Neural cell (in vitro differentiated cells): Measurements from ENCODE around the gene COL5A1. TPM values are rescaled to one million over a fixed set of nuclear protein-coding genes. Genes with fewer than 3 reads are reported as not detected.

Experiments
- H2AFZ ChIP-seq: fragments of 200-600, 300-800 bp; sonication (generic), shearing (Covaris generic); 2 replicates; pipeline ENCODE4 v1.6.0; 2014; ENCODE audit warnings: low read depth, mild to moderate bottlenecking, antibody characterized with exemption, low read length, moderate library complexity
- H3F3A ChIP-seq: fragments of 200-600 bp; shearing (Covaris generic); 2 replicates; pipeline ENCODE4 v1.6.1; 2016; ENCODE audit warnings: mild to moderate bottlenecking, moderate library complexity, mixed read lengths, antibody characterized with exemption, low read length; ENCODE audit not compliant: insufficient read depth, poor library complexity, severe bottlenecking
- H3K27ac ChIP-seq: fragments of 200-600, 300-800 bp; sonication (generic), shearing (Covaris generic); 2 replicates; pipeline ENCODE4 v1.5.1; 2014; ENCODE audit warnings: mild to moderate bottlenecking, low read length, moderate library complexity
- H3K27me3 ChIP-seq: fragments of 300-800, 200-600 bp; sonication (generic), shearing (Covaris generic); 2 replicates; pipeline ENCODE4 v1.6.0; 2014; ENCODE audit warnings: mild to moderate bottlenecking, low read depth, low read length, moderate library complexity; ENCODE audit not compliant: insufficient read depth
- H3K36me3 ChIP-seq: fragments of 300-800, 200-600 bp; sonication (generic), shearing (Covaris generic); 2 replicates; pipeline ENCODE4 v1.5.1; 2014; ENCODE audit warnings: mild to moderate bottlenecking, antibody characterized with exemption, low read length, moderate library complexity; ENCODE audit not compliant: insufficient read depth
- H3K4me2 ChIP-seq: fragments of 300-800, 200-600 bp; sonication (generic), shearing (Covaris generic); 2 replicates; pipeline ENCODE4 v1.6.0; 2014; ENCODE audit warnings: mild to moderate bottlenecking, low read length
- H3K4me3 ChIP-seq: fragments of 300-800, 200-600 bp; sonication (generic), shearing (Covaris generic); 2 replicates; pipeline ENCODE4 v1.5.1; 2014; ENCODE audit warnings: mild to moderate bottlenecking, low read length, moderate library complexity
- H3K79me2 ChIP-seq: fragments of 200-600 bp; shearing (Covaris generic); replicated peaks from 2 replicates; pipeline ENCODE4 v1.6.0; 2014; ENCODE audit warnings: mild to moderate bottlenecking, low read length, moderate library complexity; ENCODE audit not compliant: insufficient read depth
- H3K9ac ChIP-seq: fragments of 300-800, 200-600 bp; sonication (generic), shearing (Covaris generic); 2 replicates; pipeline ENCODE4 v1.6.1; 2016; ENCODE audit warnings: mild to moderate bottlenecking, low read length, mixed read lengths
- H3K9me2 ChIP-seq: fragments of 200-600 bp; shearing (Covaris generic); 2 replicates; pipeline ENCODE4 v1.6.1; 2016; ENCODE audit warnings: mild to moderate bottlenecking, low read length, mixed read lengths; ENCODE audit not compliant: insufficient read depth
- H3K9me3 ChIP-seq: fragments of 200-600, 300-800 bp; sonication (generic), shearing (Covaris generic); 2 replicates; pipeline ENCODE4 v1.6.1; 2016; ENCODE audit warnings: mild to moderate bottlenecking, mixed run types, low read length, moderate library complexity, mixed read lengths
- H4K20me1 ChIP-seq: fragments of 200-600 bp; shearing (Covaris generic); 2 replicates; pipeline ENCODE4 v1.6.1; 2016; ENCODE audit warnings: mild to moderate bottlenecking, mixed run types; ENCODE audit not compliant: insufficient read depth
- CTCF ChIP-seq: fragments of 450-650 bp; IDR thresholded peaks from 2 replicates; pipeline ENCODE4 v1.5.1; 2014; ENCODE audit warnings: antibody characterized with exemption, mild to moderate bottlenecking, moderate library complexity; ENCODE audit not compliant: poor library complexity, severe bottlenecking
- EZH2 ChIP-seq: fragments of 200-600, 300-800 bp; shearing (Covaris generic), sonication (generic); IDR thresholded peaks from 2 replicates; pipeline ENCODE4 v1.6.1; 2014; ENCODE audit warnings: antibody characterized with exemption, low read length, borderline replicate concordance, mild to moderate bottlenecking; ENCODE audit not compliant: insufficient read depth, poor library complexity, severe bottlenecking
- MXI1 ChIP-seq: fragments of 450-650 bp; conservative IDR thresholded peaks from 2 replicates; pipeline ENCODE4 v1.6.1; 2014; ENCODE audit warnings: antibody characterized with exemption, mild to moderate bottlenecking; ENCODE audit not compliant: poor library complexity, severe bottlenecking
- POLR2AphosphoS5 ChIP-seq: IDR thresholded peaks from 2 replicates; pipeline ENCODE4 v1.6.1; 2012
- RAD21 ChIP-seq: fragments of 450-650 bp; conservative IDR thresholded peaks from 2 replicates; pipeline ENCODE4 v1.6.1; 2014; ENCODE audit warnings: antibody characterized with exemption, mild to moderate bottlenecking, moderate library complexity
- REST ChIP-seq: IDR thresholded peaks from 2 replicates; pipeline ENCODE4 v1.6.1; 2012; ENCODE audit warnings: borderline replicate concordance
- SMC3 ChIP-seq: fragments of 450-650 bp; conservative IDR thresholded peaks from 2 replicates; pipeline ENCODE4 v1.6.1; 2014; ENCODE audit warnings: antibody characterized with exemption, mild to moderate bottlenecking, moderate library complexity; ENCODE audit not compliant: poor library complexity
- TAF1 ChIP-seq: IDR thresholded peaks from 2 replicates; pipeline ENCODE4 v1.6.1; 2012; ENCODE audit warnings: low read depth
- polyA plus RNA-seq: library from polyadenylated mRNA; depleted of rRNA; stranded (reverse); fragments of >200 nt; gene quantifications from 2 replicates; pipeline ENCODE4 v1.2.3, GENCODE V29; 2014

Gene COL5A1
- polyA plus RNA-seq, 1 donor from 2014 or later: not detected

- TF ChIP-seq RAD21: no peak
- TF ChIP-seq SMC3: no peak
- no peak for TF ChIP-seq POLR2AphosphoS5
- TF ChIP-seq TAF1: no peak
- TF ChIP-seq REST: no peak
- H3K27me3 ChIP-seq: no peaks in the 10 kb centered on the region
- H3K9me2 ChIP-seq: no peaks in the 10 kb centered on the region
- no peak overlapping the region for H3K27ac ChIP-seq
- no peak overlapping the region for H3K4me3 ChIP-seq
- no peak overlapping the region for H3K9ac ChIP-seq
- H2AFZ ChIP-seq: no peak overlapping the region
- no peaks in the 10 kb centered on the region for H3K9me3 ChIP-seq
- no peaks in the 10 kb centered on the region for H3K79me2 ChIP-seq
- no peaks in the 10 kb centered on the region for H4K20me1 ChIP-seq
- no peak overlapping the region for H3K4me2 ChIP-seq
- no peaks in the 10 kb centered on the region for H3F3A ChIP-seq
- H3K36me3 ChIP-seq: no peaks in the 10 kb centered on the region
Measured at GRCh38 chr9:134690301-134690751, 48.7 kb downstream of the COL5A1 start.

- Histone ChIP-seq H3K4me2 (no peak overlapping the region), H2AFZ (no peak overlapping the region), H3K9me2 (no peaks in the 10 kb centered on the region), H4K20me1 (no peaks in the 10 kb centered on the region), H3K36me3 (no peaks in the 10 kb centered on the region), H3K9me3 (no peaks in the 10 kb centered on the region), H3K27me3 (no peaks in the 10 kb centered on the region), H3K4me3 (no peak overlapping the region), H3F3A (no peaks in the 10 kb centered on the region), H3K27ac (no peak overlapping the region), H3K9ac (no peak overlapping the region), H3K79me2 (no peaks in the 10 kb centered on the region)
- TF ChIP-seq RAD21 (no peak), SMC3 (no peak), MXI1 (no peak), POLR2AphosphoS5 (no peak), REST (no peak), CTCF (no peak), TAF1 (no peak), EZH2 (no peak)
Measured at GRCh38 chr9:134690946-134691694, 49.5 kb downstream of the COL5A1 start.
